HG03432 (cell line): ENCODE data around the gene UIMC1.
"Not testable (repeated sequence)": the region's sequence is repeated elsewhere in the genome, so short reads cannot be mapped to it uniquely, and the experiment has no call there.

ENCODE experiments used
- ATAC-seq: cut with Tn5 transposase; IDR thresholded peaks from one replicate; pipeline ENCODE4 v1.9.1; 2021; ENCODE audit warnings: mild to moderate bottlenecking, moderate library complexity; ENCODE audit not compliant: unreplicated experiment

Gene UIMC1

DNA sequence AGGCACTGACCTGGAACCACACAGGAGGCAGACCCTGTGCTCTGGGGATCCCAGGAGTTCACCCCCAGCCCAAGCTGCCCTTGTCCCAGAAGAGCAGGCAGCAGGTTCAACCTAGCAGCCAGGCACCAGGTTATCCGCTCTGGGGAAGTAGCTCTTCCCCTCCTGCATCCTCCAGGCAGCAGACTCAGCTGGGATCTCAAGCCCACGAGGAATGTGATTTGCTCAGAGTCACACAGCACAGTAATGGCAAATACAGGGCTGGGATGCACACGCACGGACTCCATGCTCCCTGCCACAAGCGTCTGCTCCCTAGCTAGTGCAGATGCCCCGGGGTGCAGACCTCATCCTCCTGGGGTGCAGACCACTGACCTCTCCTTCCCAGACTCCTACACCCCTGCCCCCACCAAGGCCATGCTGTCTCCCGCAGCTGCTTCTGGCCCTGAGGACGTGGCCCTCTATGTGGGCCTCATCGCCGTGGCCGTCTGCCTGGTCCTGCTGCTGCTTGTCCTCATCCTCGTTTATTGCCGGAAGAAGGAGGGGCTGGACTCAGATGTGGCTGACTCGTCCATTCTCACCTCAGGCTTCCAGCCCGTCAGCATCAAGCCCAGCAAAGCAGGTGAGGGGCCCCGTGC, 132.9 kb downstream of the UIMC1 start:
- no peak for ATAC-seq

DNA sequence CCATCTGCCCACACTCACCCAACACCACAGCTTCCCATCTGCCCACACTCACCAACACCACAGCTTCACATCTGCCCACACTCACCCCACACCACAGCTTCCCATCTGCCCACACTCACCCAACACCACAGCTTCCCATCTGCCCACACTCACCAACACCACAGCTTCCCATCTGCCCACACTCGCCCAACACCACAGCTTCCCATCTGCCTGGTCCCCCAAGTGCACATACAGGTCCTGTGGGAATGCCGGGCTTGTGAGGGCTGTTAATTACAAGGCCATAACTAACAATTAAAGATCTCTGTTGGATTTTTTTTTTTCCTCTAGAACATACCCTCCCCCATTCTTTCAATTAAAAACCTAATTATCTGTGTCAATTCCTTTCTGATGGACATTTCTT, 133.6 kb downstream of the UIMC1 start:
- not testable (repeated sequence) for ATAC-seq

DNA sequence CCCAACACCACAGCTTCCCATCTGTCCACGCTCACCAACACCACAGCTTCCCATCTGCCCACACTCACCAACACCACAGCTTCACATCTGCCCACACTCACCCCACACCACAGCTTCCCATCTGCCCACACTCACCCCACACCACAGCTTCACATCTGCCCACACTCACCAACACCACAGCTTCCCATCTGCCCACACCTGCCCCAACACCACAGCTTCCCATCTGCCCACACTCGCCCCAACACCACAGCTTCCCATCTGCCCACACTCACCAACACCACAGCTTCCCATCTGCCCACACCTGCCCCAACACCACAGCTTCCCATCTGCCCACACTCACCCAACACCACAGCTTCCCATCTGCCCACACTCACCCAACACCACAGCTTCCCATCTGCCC, 134.0 kb downstream of the UIMC1 start:
- not testable (repeated sequence) for ATAC-seq

DNA sequence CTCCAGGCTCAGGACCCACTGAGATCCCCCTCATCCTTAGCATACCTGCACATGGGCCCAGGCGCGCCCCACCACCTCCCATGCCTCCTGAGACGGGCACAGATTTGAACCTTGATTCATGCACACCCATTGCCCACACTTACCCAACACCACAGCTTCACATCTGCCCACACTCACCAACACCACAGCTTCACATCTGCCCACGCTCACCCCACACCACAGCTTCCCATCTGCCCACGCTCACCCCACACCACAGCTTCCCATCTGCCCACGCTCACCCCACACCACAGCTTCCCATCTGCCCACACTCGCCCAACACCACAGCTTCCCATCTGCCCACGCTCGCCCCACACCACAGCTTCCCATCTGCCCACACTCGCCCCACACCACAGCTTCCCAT, 135.9 kb downstream of the UIMC1 start:
- not testable (repeated sequence) for ATAC-seq

DNA sequence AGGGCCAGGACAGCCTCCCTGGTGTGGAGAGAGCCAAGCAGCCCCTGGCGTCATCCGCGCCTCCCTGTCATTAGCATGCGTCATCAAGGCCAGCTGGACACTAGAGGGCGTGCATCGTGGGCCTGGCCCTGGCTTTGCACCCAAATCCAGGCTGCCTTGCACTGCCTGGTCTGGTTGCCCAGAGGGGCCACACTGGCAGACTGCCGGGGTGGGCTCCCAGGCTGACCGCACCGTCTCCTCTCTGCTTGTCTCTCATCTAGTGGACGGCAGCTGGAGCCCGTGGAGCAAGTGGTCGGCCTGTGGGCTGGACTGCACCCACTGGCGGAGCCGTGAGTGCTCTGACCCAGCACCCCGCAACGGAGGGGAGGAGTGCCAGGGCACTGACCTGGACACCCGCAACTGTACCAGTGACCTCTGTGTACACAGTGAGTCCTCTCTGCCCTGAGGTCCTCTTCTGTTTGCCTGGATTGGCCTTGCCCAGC, 136.4 kb downstream of the UIMC1 start:
- ATAC-seq, result no peak

DNA sequence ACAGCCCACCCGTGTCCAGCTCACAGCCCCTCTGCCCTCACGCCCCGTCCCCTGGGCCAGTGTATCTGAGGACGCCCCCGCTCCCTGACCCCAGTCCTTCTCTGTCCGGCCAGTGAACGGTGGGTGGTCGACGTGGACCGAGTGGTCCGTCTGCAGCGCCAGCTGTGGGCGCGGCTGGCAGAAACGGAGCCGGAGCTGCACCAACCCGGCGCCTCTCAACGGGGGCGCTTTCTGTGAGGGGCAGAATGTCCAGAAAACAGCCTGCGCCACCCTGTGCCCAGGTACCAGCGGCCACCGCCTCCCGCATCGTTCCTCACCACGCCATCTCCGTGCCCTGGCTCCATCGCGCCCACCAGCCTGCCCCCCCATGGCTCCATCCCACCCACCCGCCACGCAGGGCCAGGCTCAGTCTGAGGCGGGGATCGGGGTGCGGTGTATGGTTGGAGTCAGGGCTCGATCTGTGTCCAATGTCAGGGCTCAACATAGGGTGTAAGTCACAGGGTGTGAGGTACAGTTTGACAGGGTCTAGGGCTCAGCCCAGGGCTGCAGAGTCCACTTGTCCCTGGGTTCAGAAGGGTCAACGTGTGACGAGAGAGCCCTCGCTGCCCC, 137.0 kb downstream of the UIMC1 start:
- ATAC-seq, result no peak

DNA sequence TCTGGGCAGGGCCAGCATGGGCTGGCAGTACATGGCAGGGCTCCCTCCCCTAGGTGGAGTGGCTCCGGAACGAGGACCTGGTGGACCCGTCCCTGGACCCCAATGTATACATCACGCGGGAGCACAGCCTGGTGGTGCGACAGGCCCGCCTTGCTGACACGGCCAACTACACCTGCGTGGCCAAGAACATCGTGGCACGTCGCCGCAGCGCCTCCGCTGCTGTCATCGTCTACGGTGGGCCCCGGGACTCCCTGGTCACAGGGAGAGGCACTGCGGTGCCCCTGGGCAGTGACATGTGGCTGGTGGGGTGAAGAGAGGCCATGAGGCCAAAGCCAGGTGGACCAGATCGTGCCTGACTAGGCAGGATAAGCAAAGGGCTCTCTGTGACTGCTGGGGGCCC, 137.8 kb downstream of the UIMC1 start:
- ATAC-seq, result no peak

DNA sequence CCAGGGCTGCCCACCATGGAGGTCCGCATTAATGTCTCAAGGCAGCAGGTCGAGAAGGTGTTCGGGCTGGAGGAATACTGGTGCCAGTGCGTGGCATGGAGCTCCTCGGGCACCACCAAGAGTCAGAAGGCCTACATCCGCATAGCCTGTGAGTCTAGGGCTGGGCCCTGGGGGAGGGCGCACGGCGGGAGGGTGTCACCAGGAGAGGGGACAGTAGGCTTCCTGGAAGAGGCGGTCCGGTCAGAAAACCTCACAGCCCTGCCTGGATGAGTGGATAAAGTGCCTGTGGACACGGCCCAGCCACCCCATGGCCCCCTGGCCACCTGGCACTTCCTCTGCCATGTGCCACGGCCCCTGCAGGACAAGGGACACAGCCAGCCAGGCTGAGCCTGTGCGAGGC, 138.5 kb downstream of the UIMC1 start:
- no peak for ATAC-seq

DNA sequence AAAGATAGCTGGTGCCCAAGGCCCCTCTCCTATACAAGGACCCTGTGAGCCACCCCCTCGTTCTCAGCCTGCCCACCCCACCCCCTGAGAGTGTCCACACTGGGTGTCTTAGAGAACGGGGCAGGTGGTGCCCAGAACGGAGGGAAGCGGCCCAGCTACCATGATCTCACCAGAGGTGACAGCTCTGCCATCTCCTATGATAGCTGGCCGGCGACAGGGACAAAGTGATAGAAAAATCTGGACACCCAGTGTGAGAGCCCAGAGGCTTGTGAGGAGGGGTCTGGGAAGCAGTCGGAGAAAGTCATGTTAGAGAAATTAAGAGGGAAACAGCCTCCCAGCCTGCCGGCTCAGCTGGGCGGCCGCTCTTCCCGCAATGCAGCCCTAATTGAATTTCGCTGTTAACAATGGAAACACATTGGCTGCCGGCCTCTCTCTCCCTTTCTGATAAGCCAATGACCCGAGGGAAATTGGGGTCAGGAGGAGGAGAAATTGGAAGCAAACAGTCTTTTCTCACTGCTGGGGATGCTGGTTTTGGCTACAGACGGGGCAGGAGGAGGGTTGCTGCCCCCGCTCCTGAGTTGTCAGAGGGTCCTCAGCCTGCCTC, 139.8 kb downstream of the UIMC1 start:
- ATAC-seq, result no peak

DNA sequence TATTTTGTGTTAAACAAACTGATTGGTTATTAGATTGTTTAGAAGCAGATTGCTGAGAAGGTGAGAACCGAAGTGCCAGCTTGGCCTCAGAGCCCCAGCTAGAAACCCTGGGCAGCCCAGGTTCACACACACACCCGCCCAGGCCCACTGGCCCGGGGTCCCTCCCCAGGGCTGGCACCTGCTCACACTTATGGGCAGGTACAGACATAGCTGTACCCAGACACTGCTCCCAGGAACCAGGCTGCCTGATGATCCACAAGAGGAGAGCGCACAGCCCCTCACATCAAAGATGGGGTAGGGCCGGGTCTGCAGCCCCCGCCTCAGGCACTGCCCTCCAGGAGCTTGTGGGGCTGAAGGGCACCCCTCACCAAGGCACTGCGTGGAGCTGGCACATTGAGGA, 140.6 kb downstream of the UIMC1 start:
- no peak for ATAC-seq

DNA sequence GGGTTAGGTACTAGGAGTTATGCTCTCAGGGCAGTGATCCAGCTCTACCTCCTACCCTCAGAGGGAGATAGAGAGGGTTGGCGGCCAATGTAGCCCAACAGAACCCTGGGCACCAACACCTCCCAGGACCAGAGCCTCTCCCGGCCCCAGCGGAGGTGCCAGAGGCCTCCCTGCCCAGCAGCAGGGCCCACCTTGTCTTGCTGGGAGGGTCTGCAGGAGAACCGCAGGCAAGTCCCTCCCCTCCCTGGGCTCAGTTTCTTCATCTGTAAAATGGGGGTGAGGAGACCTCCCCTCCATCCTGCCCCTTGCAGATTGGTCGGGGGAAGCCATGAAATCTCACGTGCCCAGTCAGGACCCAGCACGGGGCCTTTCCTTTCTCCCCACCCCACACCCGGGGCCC, 141.8 kb downstream of the UIMC1 start:
- no peak for ATAC-seq

DNA sequence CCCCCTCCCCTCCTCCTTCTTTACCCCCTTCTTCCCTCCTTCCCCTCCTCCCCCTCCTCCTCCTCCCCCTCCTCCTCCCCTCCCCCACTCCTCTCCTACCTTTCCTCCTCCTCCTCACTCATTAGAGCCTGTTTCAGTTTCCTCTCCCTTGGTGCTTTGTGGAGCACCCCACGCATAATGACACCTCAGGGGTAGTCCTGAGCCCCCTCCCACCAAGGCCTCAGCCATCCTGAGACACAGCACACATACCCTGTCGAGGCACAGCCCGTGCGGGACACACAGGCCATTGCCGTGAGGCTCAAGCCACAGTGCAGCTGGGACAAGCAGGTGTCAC, 142.8 kb downstream of the UIMC1 start:
- no peak for ATAC-seq

DNA sequence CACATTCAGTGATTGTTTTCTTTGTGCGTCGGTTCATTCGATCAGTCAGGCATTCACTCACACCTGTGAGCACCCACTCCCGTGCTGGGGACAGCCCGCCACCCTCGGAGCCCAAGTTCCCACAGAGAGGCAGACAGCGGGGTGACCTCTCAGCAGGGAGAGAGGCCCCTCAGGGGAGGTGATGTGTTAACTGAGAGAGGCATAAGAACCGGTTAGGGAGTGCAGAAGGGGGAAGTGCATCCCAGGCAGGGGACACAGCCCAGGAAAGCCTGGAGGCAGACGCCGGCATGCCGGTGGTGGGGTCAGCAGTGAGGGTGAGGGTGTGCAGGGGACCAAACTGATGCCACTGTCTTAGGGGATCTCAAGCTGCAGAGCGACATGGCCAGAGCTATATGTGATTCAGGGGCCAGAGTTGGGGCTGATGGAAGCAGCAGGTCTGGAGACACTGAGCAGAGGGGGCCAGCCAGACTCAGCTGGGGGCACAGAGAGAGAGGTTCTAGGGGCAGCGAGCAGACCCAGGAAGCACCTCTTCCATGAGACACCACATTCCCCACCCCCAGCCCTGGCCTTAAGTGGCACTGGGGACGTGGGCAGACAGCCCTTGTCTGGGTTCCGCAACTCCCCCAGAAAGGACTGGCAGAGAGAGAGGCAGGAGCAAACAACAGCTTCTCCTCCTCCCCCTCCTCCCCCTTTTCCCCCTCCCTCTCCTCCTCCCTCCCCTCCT, 143.4 kb downstream of the UIMC1 start:
- no peak for ATAC-seq

DNA sequence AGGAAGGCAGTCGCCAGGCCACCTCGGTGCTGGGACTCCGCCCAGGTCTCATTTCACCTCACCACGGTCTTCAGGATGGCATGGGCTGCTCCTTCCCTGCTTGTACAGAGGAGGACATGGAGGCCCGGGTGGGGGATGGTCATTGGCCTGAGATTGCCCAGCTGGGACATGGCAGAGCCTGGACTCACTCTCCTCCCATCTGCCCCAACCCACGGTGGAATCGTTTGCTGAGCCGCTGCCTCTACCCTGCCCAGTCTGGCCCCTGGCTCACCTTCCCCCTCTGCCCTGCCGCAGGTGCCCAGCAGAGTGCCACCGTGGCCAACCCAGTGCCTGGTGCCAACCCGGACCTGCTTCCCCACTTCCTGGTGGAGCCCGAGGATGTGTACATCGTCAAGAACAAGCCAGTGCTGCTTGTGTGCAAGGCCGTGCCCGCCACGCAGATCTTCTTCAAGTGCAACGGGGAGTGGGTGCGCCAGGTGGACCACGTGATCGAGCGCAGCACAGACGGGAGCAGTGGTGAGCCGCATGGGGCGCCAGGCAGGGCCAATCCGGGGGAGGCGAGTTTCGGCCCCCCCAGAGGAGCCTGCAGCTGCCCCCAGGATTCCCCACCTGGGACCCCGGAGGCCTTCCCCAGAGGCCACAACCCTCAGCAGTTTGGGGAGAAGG, 144.1 kb downstream of the UIMC1 start:
- ATAC-seq, result no peak

DNA sequence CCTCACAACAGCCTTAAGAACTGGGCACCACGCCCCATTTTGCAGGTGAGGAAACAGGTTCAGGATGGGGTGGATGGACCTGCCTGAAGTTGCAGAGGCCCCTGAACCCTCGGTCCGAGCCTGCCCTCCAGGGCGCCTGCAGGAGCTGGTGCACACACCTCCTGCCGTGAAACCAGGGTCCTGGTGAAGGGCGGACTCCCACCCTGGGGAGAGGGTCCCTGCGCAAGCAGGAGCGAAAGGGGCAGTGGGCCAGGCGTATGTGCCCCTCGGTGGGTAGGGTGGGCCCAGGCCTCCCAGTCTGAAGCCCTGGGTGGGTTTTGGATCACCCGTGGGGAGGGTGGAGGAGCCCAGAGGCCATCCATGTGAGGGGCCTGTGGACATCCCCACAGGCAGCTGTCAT, 145.3 kb downstream of the UIMC1 start:
- no peak for ATAC-seq

DNA sequence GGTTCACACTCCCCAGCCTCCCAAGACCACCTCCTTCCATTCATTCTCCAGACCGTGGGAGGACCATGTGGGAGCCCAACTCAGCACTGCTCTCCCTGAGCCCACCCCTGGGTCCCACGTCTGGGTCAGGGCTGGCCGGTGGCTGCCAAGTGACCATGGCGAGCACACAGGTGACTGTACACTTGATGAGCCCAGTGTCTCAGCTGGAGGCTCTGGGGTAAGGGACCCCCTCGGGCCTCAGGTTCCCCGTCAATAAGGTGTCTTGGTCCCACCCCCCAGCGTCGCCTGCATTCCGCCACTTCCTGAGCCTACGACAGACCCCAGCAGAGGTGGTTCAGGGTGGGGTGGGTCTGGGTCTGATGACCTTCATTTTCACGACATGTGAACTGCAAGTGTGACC, 146.2 kb downstream of the UIMC1 start:
- ATAC-seq, result no peak

DNA sequence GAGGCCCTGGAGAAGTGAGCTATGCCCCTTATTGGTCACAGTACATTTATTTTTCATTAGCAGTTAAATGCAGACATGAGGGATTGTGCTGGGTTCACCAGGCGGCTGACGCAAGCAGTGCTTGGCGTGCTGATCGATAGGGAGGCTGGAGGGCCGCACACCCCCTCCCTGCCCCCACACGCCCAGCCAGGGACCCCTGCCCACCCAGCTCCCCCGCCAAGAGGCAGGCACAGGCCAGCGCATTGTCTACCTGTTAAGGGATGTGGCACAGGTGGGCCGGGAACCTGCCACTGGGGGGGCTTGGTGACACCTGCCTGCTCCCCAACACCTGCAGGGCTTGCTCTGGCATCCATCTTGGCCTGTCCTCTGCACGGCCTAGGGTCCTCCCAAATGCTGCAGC, 146.7 kb downstream of the UIMC1 start:
- ATAC-seq, result no peak

DNA sequence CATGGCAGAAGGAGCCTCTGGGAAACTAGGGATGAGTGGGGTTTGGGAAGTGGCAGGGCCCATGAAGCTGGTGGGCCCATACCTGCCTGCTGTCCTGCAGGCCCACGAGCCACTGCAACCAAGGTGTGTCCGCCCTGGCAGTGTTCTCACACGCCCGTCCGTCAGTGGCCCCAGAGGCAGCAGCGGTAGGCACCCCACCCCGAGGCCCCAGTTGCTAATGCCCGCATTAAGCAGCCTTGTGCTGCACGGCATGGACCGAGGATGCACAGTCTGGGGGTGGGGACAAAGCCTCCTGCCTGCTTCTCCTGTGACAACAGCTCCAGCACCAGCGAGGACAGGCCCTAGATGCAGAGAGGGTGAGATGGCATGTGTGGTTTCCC, 148.7 kb downstream of the UIMC1 start:
- ATAC-seq, result no peak

DNA sequence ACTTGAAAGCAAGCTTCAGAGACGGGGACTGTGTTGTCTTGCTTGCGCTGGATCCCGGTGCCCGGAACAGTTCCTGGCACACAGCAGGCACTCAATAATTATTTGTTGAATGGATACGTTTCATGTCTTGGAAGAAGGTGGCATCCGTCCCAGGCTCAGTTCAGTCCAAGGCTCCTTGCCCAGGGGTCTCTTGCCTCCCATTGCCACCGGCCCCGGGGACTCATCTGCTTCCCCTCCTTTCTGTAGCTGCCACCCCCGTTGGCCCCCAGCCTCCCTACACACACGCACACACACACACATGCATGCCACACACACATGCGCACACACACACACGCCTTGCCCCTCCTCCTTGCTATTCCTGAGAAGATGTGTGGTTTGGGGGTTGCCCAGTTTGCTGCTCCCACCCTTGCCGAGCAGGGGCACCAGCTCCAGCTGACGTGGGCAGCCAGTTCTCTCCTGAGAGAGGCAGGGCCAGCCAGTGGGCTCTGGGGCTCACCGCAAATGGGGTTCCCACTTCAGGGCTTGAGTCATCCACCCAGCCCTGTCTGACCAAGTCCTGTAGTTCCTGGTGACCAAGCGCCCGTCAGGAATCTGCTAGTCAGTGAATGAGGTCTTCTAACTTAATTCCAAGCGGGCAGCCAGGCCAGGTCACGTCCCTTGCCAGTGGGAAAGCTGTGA, 149.2 kb downstream of the UIMC1 start:
- no peak for ATAC-seq

DNA sequence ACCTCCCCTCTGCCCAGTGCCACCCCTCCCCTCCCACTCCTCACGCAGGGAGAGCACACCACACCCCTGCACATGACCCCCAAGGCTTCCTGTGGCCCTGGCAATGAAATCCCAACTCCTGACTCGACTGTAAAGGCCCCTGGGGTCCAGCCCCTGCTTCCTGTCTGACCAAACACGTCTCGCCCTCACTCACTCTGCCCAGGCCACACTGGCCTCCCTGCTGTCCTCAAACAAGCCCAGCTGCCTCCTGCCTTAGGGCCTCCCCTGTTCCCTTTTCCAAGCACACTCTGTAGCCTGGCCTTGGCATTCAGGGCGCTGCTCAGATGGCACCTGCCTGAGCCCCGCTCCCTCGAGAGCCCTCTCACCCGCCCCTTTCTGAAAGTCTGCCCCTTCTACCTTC, 149.8 kb downstream of the UIMC1 start:
- ATAC-seq, result no peak

DNA sequence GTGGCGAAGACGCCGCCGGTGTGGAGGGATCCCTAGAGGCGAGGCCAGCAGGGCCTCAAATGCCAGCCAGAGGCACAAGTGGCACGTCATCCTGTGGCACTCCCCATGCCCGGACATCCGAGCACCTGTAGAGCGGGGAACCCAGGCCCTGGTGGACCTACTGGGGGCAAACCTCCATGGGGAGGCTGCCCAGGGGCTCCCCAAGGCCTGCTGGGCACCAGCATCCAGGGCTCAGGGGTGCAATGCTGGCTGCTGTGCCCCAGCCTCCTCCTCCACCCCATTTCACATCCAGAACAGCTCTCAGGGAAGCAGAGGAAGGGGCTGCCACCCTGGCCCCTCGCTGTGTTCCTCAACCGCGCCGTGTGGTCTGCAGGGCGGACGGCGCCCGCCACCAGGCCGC, 151.0 kb downstream of the UIMC1 start:
- no peak for ATAC-seq
